GM15510 (cell line): ENCODE data around the gene RAB1B.

Experiments
- POLR2A ChIP-seq: IDR thresholded peaks from 3 replicates; pipeline ENCODE4 v1.6.1; 2011; ENCODE audit warnings: borderline replicate concordance; ENCODE audit not compliant: insufficient read length; ENCODE audit errors: extremely low read depth

RAB1B gene

GRCh38 chr11:66231561-66231960 lies 36.9 kb upstream of the RAB1B start:
- TF ChIP-seq POLR2A = no peak

GRCh38 chr11:66232769-66233168 lies 35.7 kb upstream of the RAB1B start:
- no peak for TF ChIP-seq POLR2A

GRCh38 chr11:66233301-66233700 lies 35.1 kb upstream of the RAB1B start:
- no peak for TF ChIP-seq POLR2A

DNA sequence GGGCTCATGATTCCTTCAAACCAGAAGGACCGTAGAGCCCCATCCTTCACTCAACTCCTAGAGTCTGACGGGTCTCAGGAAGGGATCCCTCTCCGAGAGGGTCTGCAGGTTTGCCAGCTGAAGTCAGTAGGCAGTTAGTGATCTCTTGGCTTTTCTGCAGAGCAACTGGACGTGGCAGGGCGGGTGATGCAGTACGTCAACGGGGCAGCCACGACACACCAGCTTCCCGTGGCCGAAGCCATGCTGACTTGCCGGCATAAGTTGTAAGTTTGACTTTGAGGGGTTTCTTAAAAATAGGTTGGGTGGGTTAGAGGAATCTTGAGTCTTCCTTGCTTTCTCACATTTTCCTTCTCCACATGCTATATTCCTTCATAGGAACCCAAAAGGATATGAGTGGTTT lies 33.3 kb upstream of the RAB1B start:
- no peak for TF ChIP-seq POLR2A

DNA sequence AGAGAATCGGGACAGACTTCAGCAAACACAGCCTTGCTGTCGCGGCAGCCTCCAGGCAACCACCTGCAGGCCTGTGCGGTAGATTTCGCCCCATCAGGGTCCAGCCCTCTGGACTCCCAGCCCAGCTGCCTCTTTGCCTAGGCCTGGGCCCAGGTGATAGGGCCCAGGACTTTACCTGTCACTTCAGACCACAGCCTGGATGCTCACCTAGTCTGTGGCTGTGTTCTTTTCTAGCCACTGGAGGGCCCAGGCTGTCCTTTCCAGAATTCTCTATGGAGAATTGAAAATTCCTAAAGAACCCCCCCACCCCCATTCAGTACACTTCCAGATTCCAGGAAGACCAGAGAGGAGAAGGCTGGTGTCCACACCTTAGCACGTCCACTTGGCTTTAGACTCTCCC lies 30.6 kb upstream of the RAB1B start:
- no peak for TF ChIP-seq POLR2A

- TF ChIP-seq POLR2A = no peak
Observed at GRCh38 chr11:66238786-66239413, 29.5 kb upstream of the RAB1B start.

GRCh38 chr11:66239511-66239910 lies 28.9 kb upstream of the RAB1B start:
- no peak for TF ChIP-seq POLR2A

GRCh38 chr11:66239998-66240780 lies 28.2 kb upstream of the RAB1B start:
- TF ChIP-seq POLR2A = no peak

DNA sequence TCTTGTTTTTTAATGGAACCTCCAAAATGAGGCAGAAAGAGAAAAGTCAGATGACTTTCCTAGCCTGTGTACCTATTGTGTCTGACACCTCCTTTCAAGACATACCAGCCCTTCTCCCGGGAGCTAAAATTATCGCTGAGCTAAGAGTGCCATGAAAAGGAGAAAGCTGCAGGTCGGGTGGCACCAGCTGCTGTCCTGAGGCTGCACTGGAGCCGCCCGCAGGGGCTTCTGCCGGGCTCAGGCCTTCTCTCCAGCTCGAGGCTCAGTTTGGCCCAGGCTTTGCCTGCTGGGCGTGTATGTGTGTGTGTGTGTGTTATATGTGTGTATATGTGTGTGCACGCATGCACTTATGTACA lies 27.7 kb upstream of the RAB1B start:
- no peak for TF ChIP-seq POLR2A

GRCh38 chr11:66242095-66242765 lies 26.2 kb upstream of the RAB1B start:
- no peak for TF ChIP-seq POLR2A

- no peak for TF ChIP-seq POLR2A
Observed at GRCh38 chr11:66243782-66244535, 24.5 kb upstream of the RAB1B start.

- no peak for TF ChIP-seq POLR2A
Observed at GRCh38 chr11:66247295-66247694, 21.1 kb upstream of the RAB1B start.

DNA sequence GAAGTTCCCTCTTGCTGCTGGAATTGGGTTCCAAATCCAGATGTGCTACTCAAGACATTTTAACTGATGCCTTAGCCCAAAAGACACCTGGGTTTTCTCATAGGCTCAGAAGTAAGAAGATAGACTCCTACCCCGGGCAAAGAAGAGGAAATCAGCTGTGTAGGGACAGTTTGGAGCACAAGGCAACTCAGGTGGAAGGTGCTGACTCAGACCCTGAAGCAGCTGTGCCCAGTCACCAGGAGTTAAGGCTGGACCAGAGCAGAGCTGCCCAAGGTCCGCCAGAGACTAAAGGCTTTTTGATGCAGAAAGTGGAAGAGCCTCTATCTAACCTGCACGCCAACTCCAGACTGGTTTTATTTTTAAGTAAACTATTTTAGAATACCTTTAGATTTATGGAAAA lies 20.6 kb upstream of the RAB1B start:
- no peak for TF ChIP-seq POLR2A

DNA sequence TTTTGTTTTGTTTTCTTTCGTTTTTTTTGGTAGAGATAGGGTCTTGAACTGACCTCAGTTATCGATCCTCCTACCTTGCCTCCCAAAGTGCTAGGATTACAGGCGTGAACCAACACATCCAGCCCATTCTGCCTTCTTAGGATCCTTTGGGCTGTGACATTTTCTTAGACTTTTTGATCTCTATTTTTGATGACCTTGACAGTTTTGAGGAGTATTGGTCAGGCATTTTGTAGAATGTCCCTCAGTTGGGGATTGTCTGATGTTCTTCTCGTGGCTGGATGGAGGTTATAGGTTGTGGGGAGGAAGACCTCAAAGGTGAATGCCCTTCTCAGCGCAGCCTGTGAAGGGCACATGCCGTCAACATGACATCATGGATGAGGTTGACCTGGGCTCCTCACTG lies 19.5 kb upstream of the RAB1B start:
- no peak for TF ChIP-seq POLR2A

DNA sequence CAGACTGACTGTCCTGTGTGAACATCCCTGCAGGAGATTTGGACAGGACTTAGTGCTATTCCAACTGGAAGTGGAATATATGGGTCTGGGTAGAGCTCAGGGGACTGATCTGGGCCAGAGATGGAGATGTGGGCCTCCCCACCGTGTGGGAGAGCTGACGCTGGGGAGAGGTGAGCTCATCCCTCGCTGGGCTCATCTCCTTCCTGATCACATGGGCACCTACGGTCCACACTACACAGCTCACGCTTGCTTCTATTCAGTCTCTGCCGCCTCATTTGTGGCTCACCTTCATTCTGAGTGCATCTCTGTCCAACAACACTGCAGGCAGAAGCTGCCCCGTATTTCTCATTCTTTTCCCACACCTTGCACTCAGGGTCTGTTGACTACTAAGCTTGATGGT lies 16.6 kb upstream of the RAB1B start:
- no peak for TF ChIP-seq POLR2A
